ENCODE measurements around the gene LRRC49. TPM values are rescaled to one million over a fixed set of nuclear protein-coding genes. Genes with fewer than 3 reads are reported as not detected.

Gene LRRC49
- total RNA-seq, 2 experiments from 2014 or later, result not detected

GRCh38 chr15:71093054-71094024, 200.7 kb downstream of the LRRC49 start:
- DNase-seq (no peak), ATAC-seq (ENCODE audit: low read depth) (no peak)
- Mint-ChIP-seq H3K4me3 (no peak overlapping the region), H3K4me1 (no peaks in the 10 kb centered on the region), H3K27me3 (no peaks in the 10 kb centered on the region), H3K36me3 (no peaks in the 10 kb centered on the region), H3K9me3 (no peaks in the 10 kb centered on the region), H3K27ac (no peak overlapping the region)
- POLR2A ChIA-PET, result no interaction called here

- DNase-seq (no peak), ATAC-seq (ENCODE audit: low read depth) (no peak)
- Mint-ChIP-seq H3K4me1 (no peaks in the 10 kb centered on the region), H3K9me3 (no peaks in the 10 kb centered on the region), H3K27me3 (no peaks in the 10 kb centered on the region), H3K4me3 (no peak overlapping the region), H3K27ac (no peak overlapping the region), H3K36me3 (no peaks in the 10 kb centered on the region)
- POLR2A ChIA-PET, result no interaction called here
Measured at GRCh38 chr15:71094137-71094536, 201.5 kb downstream of the LRRC49 start.

GRCh38 chr15:71096676-71097075, 204.1 kb downstream of the LRRC49 start:
- no peak for ATAC-seq (ENCODE audit: low read depth)
- POLR2A ChIA-PET, result no interaction called here
- DNase-seq, result no peak
- Mint-ChIP-seq H3K27ac (no peak overlapping the region), H3K36me3 (no peaks in the 10 kb centered on the region), H3K4me1 (no peaks in the 10 kb centered on the region), H3K9me3 (no peaks in the 10 kb centered on the region), H3K4me3 (no peak overlapping the region), H3K27me3 (peaks cover 3% of the 10 kb centered on the region)

- POLR2A ChIA-PET, result no interaction called here
Measured at GRCh38 chr15:71097890-71098289, 205.3 kb downstream of the LRRC49 start.

GRCh38 chr15:71098920-71099319, 206.3 kb downstream of the LRRC49 start:
- DNase-seq (no peak), ATAC-seq (ENCODE audit: low read depth) (no peak)
- Mint-ChIP-seq H3K9me3 (no peaks in the 10 kb centered on the region), H3K27ac (no peak overlapping the region), H3K4me1 (no peaks in the 10 kb centered on the region), H3K27me3 (peaks cover 3% of the 10 kb centered on the region), H3K36me3 (no peaks in the 10 kb centered on the region), H3K4me3 (no peak overlapping the region)
- POLR2A ChIA-PET, result no interaction called here

More at GRCh38 chr15:71097890-71098289, 205.3 kb downstream of the LRRC49 start:
- no peak overlapping the region for H3K27ac Mint-ChIP-seq
- no peaks in the 10 kb centered on the region for H3K4me1 Mint-ChIP-seq
- no peaks in the 10 kb centered on the region for H3K36me3 Mint-ChIP-seq
- no peak overlapping the region for H3K4me3 Mint-ChIP-seq
- H3K27me3 Mint-ChIP-seq, result peaks cover 3% of the 10 kb centered on the region
- H3K9me3 Mint-ChIP-seq, result no peaks in the 10 kb centered on the region
- DNase-seq, result no peak
- ATAC-seq (ENCODE audit: low read depth), result no peak

Other genes with a start within 250 kb of the LRRC49 start
- gene UACA, start 129.3 kb upstream of the LRRC49 start, total RNA-seq, result 1 to 10 TPM; 2.8 TPM
- not detected for gene LARP6, start 38.7 kb upstream of the LRRC49 start, total RNA-seq
- not detected for gene THAP10, start 393 bp upstream of the LRRC49 start, total RNA-seq
- not detected for gene THSD4, start 222.6 kb downstream of the LRRC49 start, total RNA-seq